GM10266 (cell line): ENCODE measurements around the gene TOX2.
A peak's percentile ranks its signal among the peaks of the same experiment; 100 is the strongest.

Source experiments
- DNase-seq: peaks from one replicate; pipeline ENCODE4 v3.0.0; 2012; ENCODE audit errors: extremely low spot score
- TF ChIP-seq, protein P1 (sequence below): IDR thresholded peaks from 2 replicates; pipeline ENCODE4 v1.5.1; 2012; ENCODE audit warnings: mild to moderate bottlenecking, low read depth; ENCODE audit not compliant: control insufficient read depth, insufficient read depth; ENCODE audit errors: missing control alignments

The TOX2 gene

DNA sequence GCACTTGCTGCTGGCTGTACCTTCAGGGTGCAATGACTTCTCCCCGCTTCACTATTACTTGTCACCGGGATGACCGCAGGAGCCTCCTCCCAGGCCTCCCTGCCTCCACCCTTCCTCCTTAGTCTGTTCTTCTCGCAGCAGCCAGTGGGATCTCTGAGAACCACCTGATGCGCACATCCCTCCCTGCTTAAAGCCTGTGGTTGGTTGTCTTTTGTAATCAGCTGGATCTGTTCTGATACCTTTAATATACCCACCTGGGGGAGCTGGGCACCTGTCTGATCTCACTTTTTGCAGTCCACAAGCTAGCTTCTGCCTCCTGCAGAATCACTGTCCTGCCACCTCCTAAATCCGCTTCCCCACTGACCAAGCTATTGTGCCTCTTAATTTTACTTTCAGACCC lies 34.6 kb downstream of the TOX2 start:
- no peak for DNase-seq
- TF ChIP-seq, protein P1, sequence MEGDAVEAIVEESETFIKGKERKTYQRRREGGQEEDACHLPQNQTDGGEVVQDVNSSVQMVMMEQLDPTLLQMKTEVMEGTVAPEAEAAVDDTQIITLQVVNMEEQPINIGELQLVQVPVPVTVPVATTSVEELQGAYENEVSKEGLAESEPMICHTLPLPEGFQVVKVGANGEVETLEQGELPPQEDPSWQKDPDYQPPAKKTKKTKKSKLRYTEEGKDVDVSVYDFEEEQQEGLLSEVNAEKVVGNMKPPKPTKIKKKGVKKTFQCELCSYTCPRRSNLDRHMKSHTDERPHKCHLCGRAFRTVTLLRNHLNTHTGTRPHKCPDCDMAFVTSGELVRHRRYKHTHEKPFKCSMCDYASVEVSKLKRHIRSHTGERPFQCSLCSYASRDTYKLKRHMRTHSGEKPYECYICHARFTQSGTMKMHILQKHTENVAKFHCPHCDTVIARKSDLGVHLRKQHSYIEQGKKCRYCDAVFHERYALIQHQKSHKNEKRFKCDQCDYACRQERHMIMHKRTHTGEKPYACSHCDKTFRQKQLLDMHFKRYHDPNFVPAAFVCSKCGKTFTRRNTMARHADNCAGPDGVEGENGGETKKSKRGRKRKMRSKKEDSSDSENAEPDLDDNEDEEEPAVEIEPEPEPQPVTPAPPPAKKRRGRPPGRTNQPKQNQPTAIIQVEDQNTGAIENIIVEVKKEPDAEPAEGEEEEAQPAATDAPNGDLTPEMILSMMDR = no peak

DNA sequence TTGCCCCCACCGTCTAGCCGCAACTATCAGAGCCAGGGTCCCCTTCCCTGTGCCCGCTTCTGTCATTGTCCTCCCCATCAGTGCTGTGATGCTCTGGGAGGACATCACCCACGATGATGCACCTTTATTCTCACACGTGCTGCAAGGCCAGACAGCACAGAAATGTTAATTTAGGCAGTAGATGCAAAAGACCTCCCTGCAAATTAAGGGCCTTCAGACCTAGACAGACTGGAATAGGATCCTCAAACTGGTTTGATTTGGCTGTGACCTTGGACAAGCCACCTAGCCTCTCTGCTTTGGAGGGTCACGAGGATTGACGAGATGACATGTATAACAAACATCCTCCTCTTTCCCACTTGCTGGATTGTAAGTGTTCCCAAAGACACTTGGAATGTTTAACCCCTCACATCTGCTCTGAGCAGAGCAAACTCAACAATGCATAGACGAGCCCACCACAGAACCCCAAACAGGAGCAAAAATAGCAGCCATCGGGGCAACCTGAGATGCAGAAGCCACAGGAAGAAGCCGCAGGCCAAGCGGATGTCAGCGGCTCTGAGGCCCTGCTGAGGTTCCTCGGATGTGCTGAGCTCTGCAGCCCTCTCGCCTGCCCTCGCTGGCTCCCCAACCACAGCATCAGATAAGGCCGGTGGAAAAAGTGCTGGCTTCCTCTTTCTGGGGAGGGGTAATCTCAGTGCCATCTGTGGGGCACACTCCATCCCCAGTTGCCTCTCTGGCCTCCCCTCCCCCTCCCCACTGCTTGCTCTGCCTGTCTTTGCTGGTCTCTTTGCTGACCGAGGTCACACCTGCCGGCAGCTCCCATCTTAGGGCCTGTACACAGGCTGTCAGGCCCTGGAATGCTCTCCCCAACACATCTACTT lies 35.3 kb downstream of the TOX2 start:
- DNase-seq = peak; percentile 64

DNA sequence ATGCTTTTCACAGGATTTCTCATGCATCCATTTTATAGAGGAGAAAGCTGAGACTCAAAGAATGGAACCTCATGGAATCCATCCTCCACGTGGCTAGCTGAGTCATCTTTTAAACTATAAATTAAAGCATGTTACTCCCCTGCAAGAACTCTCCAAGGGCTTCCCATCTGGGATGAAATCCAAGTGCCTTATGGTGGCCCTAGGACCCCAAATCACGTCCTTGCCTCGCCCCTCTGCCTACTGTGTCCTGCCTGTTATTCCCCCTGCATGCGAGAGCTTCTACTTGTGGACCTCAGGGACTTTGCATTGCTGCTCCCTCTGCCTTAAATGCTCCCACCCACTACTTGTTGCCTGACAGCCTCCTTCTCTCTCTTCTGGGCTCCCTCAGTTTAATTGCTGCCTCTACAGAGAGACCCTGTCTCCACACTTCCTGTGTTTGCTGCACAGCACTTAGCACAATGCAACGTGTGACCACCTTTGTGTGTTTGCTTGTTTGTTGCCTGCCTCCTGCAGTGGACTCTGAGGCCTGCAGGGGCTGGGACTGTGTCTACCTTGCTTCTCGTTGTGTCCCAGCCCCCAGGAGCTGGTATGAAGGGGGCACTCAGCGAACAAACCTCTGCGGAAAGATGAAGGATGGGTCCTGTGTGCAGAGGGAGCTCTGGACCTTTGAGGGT lies 39.4 kb downstream of the TOX2 start:
- no peak for DNase-seq
- TF ChIP-seq, protein P1 = no peak

More for the DNA sequence above, 35.3 kb downstream of the TOX2 start:
- TF ChIP-seq, protein P1 = no peak

DNA sequence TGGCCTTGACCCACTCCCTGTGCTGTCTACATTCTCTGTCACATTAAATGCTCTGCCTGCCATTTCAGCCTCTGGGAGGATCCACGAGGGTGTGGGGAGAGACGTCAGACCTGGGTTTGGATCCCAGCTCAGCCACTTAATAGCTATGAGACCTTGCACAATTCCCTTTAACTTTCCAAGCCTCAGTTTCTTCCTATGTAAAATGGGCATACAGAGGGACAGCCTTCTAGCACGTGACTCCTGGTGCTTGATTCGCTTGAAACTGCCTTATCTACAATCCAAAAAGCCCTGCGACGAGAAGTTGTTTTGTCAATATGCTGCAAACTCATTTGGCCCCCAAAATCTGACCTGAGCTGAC lies 40.0 kb downstream of the TOX2 start:
- TF ChIP-seq, protein P1 = no peak
- no peak for DNase-seq

DNA sequence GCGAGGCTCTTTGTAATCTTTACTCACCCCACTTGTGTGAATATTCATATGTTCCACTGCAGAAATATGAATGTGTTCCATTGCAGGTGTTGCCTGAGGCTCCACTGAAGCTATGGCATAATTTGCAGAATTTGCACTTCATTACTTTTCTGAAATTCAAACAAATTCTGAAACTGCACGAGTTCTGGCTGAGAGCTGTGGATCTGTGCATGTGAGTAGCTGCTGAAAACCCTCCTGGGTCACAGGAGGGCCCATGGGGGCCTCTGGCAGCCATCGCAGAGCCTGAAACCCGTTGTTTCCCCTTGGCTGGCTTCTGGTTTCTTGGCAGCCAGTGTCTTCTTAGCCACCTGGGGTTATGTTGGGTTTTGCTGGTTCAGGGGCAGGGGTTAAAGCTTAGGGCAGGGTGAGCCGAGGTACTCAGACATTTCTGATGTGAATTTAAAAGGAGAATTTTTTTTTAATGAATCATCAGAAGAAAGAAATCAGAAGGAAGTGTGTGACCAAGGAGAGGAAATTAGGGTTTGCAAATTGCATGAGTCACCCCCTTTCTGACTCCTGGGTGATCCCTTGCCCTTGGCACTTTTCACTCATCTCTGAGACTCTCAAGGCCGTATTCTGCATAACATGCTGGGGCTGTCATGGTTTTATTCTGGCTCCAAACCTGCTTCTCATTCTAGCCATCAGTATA lies 40.6 kb downstream of the TOX2 start:
- TF ChIP-seq, protein P1 = no peak
- peak; percentile 42 for DNase-seq

DNA sequence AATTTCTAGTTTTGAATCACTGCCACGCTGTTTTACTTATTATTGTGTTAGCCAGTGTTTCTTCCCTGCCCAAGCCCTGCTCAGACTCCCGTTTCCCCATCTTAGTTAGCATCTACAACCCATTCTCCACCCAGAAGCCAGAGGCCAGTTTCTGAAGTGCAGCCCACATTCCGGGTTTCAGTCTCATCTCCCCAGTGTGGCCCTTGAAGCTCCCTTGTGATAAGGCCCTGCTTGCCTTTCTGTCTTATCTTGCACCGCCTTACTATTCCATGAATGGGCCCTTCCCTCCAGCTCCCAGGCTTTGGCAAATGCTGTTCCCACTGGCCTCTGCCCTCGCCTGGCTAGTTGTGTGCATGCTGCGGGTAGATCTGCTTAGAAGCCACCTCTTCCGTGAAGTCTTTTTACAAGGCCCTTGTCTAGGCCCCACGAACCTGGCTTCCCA lies 41.1 kb downstream of the TOX2 start:
- TF ChIP-seq, protein P1 = no peak
- DNase-seq = no peak
